Neuronal stem cell (in vitro differentiated cells): ENCODE data around the gene GLYR1.

ENCODE experiments used
- DNase-seq: peaks from one replicate; pipeline ENCODE4 v3.0.0-alpha.2; 2013; ENCODE audit warnings: low spot score
- H2AFZ ChIP-seq: one replicate; pipeline ENCODE4 v1.6.1; 2013; ENCODE audit warnings: mild to moderate bottlenecking, low read length, inconsistent platforms
- H2AK5ac ChIP-seq: 2 replicates; pipeline ENCODE4 v1.6.1; 2013; ENCODE audit warnings: low read depth, mild to moderate bottlenecking, inconsistent platforms, low read length, moderate library complexity, mixed read lengths
- H2BK120ac ChIP-seq: 2 replicates; pipeline ENCODE4 v1.6.1; 2013; ENCODE audit warnings: low read depth, mild to moderate bottlenecking, inconsistent platforms, low read length, moderate library complexity, mixed read lengths
- H2BK12ac ChIP-seq: one replicate; pipeline ENCODE4 v1.6.1; 2013; ENCODE audit warnings: low read length, inconsistent platforms
- H2BK15ac ChIP-seq: 2 replicates; pipeline ENCODE4 v1.6.1; 2013; ENCODE audit warnings: mild to moderate bottlenecking, low read length, inconsistent platforms, mixed read lengths
- H2BK5ac ChIP-seq: one replicate; pipeline ENCODE4 v1.6.1; 2013; ENCODE audit warnings: inconsistent platforms, mild to moderate bottlenecking, low read length, moderate library complexity
- H3K14ac ChIP-seq: one replicate; pipeline ENCODE4 v1.6.1; 2013; ENCODE audit warnings: low read length, inconsistent platforms
- H3K18ac ChIP-seq: 2 replicates; pipeline ENCODE4 v1.6.1; 2013; ENCODE audit warnings: low read length, inconsistent platforms
- H3K23ac ChIP-seq: 2 replicates; pipeline ENCODE4 v1.6.1; 2013; ENCODE audit warnings: low read depth, mild to moderate bottlenecking, mixed read lengths, low read length, inconsistent platforms; ENCODE audit not compliant: poor library complexity
- H3K27ac ChIP-seq: replicated peaks from 3 replicates; pipeline ENCODE4 v1.5.1; 2013; ENCODE audit warnings: low read length, inconsistent platforms
- H3K27me3 ChIP-seq, 3 experiments: 2 replicates each; pipeline ENCODE4 v1.6.1; 2013; ENCODE audit warnings: low read length in 3 of 3, mild to moderate bottlenecking in 2 of 3, inconsistent platforms in 1 of 3, low read depth in 1 of 3, mixed read lengths in 1 of 3, moderate library complexity in 1 of 3; ENCODE audit not compliant: control insufficient read depth in 3 of 3, insufficient read depth in 3 of 3
- H3K36me3 ChIP-seq, 2 donors: replicated peaks in 1 of 2; 2 replicates each; pipeline ENCODE4 v1.6.1; 2013; ENCODE audit warnings: low read length in 2 of 2; ENCODE audit not compliant: control insufficient read depth in 2 of 2, insufficient read depth in 2 of 2
- H3K4ac ChIP-seq: 2 replicates; pipeline ENCODE4 v1.6.1; 2013; ENCODE audit warnings: inconsistent platforms, mild to moderate bottlenecking, low read length, moderate library complexity
- H3K4me1 ChIP-seq, 2 donors: 1 replicate in 1 of 2; 2 replicates in 1 of 2; pipeline ENCODE4 v1.6.1; 2013; ENCODE audit warnings: low read length in 2 of 2, low read depth in 1 of 2; ENCODE audit not compliant: control insufficient read depth in 2 of 2, insufficient read depth in 1 of 2
- H3K4me2 ChIP-seq: one replicate; pipeline ENCODE4 v1.6.1; 2013; ENCODE audit warnings: mild to moderate bottlenecking, low read length, inconsistent platforms; ENCODE audit not compliant: insufficient read depth, poor library complexity, severe bottlenecking
- H3K4me3 ChIP-seq, 2 donors: 2 replicates each; pipeline ENCODE4 v1.5.1; 2013; ENCODE audit warnings: low read length in 2 of 2, mild to moderate bottlenecking in 2 of 2, inconsistent platforms in 1 of 2, moderate library complexity in 1 of 2
- H3K79me1 ChIP-seq: one replicate; pipeline ENCODE4 v1.6.1; 2013; ENCODE audit warnings: low read depth, mild to moderate bottlenecking, inconsistent platforms, low read length, moderate library complexity
- H3K9ac ChIP-seq: one replicate; pipeline ENCODE4 v1.6.1; 2013; ENCODE audit warnings: mild to moderate bottlenecking, low read depth, low read length, inconsistent platforms; ENCODE audit not compliant: poor library complexity
- H3K9me3 ChIP-seq, 2 donors: replicated peaks in 1 of 2; 2 replicates each; pipeline versions ENCODE3 to v1.6.1; 2013; ENCODE audit warnings: low read length in 2 of 2, mild to moderate bottlenecking in 2 of 2, inconsistent platforms in 1 of 2, low read depth in 1 of 2, mixed read lengths in 1 of 2, moderate library complexity in 1 of 2; ENCODE audit not compliant: control insufficient read depth in 2 of 2, insufficient read depth in 1 of 2
- H4K8ac ChIP-seq: one replicate; pipeline ENCODE4 v1.6.1; 2013; ENCODE audit warnings: low read depth, mild to moderate bottlenecking, inconsistent platforms, low read length, moderate library complexity
- H4K91ac ChIP-seq: one replicate; pipeline ENCODE4 v1.6.1; 2013; ENCODE audit warnings: low read length, low read depth, mild to moderate bottlenecking, inconsistent platforms; ENCODE audit not compliant: poor library complexity
- WGBS, 2 donors: extraction: QIAGEN DNeasy Blood & Tissue Kit; methylation state at CpG; one replicate each; pipeline ENCODE4 v1.1.7; 2013; ENCODE audit warnings: missing lambda C conversion rate in 2 of 2, mixed read lengths in 1 of 2; ENCODE audit not compliant: insufficient read length in 2 of 2, insufficient replicate concordance in 1 of 2; ENCODE audit errors: extremely low coverage in 2 of 2; 5-methylcytosine and 5-hydroxymethylcytosine counted together

GLYR1 gene

DNA sequence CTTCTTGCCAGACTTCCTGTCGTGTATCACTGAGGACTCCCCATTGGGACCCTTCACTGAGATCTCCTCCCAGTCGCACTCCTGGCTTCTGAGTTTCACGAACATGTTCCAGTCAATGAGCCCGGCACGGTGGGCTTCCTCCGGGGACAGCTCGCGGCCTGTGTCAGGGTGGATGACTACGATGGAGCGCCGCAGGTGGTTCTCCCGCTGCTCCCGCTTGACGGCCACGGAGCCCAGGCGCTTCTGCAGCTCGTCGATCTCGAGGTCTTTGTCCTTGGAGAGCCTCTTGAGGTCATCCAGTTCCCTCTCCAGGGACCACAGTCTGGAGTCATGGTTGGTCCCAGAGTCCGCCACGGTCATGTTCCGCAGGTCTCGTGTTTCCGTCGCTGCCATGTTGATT is 36.4 kb upstream of the GLYR1 start:
- H3K9ac ChIP-seq, result no peak overlapping the region
- no CpG with 5 or more reads among the region's 25 CpGs for WGBS, 2 donors
- DNase-seq, result no peak
- H2BK5ac ChIP-seq, result no peak overlapping the region
- no peak overlapping the region for H2BK15ac ChIP-seq
- H3K9me3 ChIP-seq, result no peaks in the 10 kb centered on the region
- no peak overlapping the region for H4K8ac ChIP-seq
- H3K4me2 ChIP-seq, result no peak overlapping the region
- H3K79me1 ChIP-seq, result peaks cover 2% of the 10 kb centered on the region
- no peak overlapping the region for H4K91ac ChIP-seq
- no peak overlapping the region for H2BK12ac ChIP-seq
- no peak overlapping the region for H3K4ac ChIP-seq
- H3K18ac ChIP-seq, result no peak overlapping the region
- no peak overlapping the region for H2BK120ac ChIP-seq
- no peak overlapping the region for H3K14ac ChIP-seq
- no peak overlapping the region for H2AK5ac ChIP-seq
- no peaks in the 10 kb centered on the region for H3K27me3 ChIP-seq
- H3K4me1 ChIP-seq, result no peaks in the 10 kb centered on the region
- H3K4me3 ChIP-seq, result no peak overlapping the region
- no peak overlapping the region for H3K27ac ChIP-seq
- H3K36me3 ChIP-seq, result peaks cover 64 to 89% of the 10 kb centered on the region in 2 donors
- H3K23ac ChIP-seq, result no peak overlapping the region
- no peak overlapping the region for H2AFZ ChIP-seq

DNA sequence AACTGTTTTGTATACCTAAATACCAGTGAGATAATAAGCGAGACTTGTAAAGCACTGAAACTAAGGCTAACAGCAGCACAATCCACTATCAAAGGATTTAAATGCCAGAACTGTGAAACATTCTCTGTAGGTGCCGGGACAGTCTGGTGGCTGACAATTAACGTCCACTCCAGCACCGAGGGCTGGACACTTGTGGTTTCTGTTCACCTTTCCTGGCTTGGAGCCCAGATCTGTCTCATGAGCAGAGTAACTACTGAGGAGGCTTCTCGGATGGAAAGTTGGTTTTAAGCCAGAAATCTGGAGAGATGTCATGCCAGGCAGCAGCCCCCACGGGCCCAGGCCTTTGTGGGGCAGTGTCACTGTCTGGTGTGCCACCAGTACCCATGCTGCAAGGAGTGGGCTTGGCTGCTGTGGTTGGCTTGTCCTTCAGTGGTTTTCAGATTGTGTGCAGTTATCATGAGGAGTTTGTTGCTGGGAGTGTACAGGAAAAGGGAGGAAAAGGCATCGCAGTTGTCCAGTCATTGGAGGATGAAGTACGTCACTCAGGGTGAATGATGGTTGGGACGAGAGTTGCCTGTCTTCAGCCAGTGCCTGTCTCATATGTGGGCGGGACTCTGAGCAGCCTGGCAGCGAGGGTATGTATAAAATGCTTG is 35.7 kb upstream of the GLYR1 start:
- peak overlapping the region; percentile 75 for H3K23ac ChIP-seq
- H3K4me2 ChIP-seq, result no peak overlapping the region
- H2BK5ac ChIP-seq, result no peak overlapping the region
- no peak overlapping the region for H2AK5ac ChIP-seq
- H3K4ac ChIP-seq, result no peak overlapping the region
- H2BK120ac ChIP-seq, result no peak overlapping the region
- H2AFZ ChIP-seq, result no peak overlapping the region
- H3K4me1 ChIP-seq, result no peaks in the 10 kb centered on the region
- H3K36me3 ChIP-seq, result peaks cover 70 to 95% of the 10 kb centered on the region in 2 donors
- H3K79me1 ChIP-seq, result peaks cover 2% of the 10 kb centered on the region
- no peak overlapping the region for H4K8ac ChIP-seq
- H3K4me3 ChIP-seq, result peak overlapping the region in 1 of 2 donors; percentile 44
- no peaks in the 10 kb centered on the region for H3K9me3 ChIP-seq
- no peak overlapping the region for H3K14ac ChIP-seq
- no peak overlapping the region for H2BK15ac ChIP-seq
- no peaks in the 10 kb centered on the region for H3K27me3 ChIP-seq
- H3K27ac ChIP-seq, result no peak overlapping the region
- peak overlapping the region; percentile 16 for H2BK12ac ChIP-seq
- no peak overlapping the region for H3K18ac ChIP-seq
- H3K9ac ChIP-seq, result no peak overlapping the region
- no peak overlapping the region for H4K91ac ChIP-seq
- WGBS, 2 donors, result no CpG with 5 or more reads among the region's 11 CpGs
- no peak for DNase-seq

DNA sequence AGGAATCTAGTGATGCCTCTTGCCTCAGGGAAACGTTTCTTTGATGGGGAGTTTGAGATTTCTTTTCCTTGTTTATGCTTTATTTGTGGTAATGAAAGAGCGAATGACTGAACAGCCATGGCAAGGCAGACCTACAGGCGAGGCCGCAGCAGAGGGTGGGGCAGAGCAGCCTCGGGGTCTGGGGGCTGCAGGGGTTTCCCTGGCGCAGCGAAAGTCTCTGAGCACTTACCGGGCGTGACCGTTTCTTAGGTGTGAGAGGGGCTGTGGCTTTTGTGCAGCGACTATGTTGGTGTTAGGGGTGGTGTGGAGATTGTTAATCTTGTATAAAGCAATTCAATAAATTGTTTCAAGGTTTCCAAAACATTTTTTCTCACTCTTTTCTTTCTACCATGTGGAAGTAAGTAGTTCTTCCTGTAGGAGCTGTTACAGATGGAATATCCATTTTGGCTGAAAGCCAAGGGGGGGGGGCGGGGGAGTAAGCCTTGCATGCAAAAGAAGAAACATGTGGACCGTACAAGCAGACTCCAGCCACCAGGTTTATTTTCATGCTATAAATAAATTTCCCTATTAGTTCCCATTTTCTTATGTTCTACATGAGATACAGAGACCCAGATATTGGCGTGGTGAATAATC is 35.0 kb upstream of the GLYR1 start:
- H3K9me3 ChIP-seq, result no peaks in the 10 kb centered on the region
- peaks cover 71 to 97% of the 10 kb centered on the region in 2 donors for H3K36me3 ChIP-seq
- no peak overlapping the region for H2AK5ac ChIP-seq
- no peak overlapping the region for H3K27ac ChIP-seq
- no peak overlapping the region for H2BK120ac ChIP-seq
- H3K4me2 ChIP-seq, result no peak overlapping the region
- H2BK5ac ChIP-seq, result no peak overlapping the region
- H3K4ac ChIP-seq, result no peak overlapping the region
- H3K9ac ChIP-seq, result no peak overlapping the region
- DNase-seq, result no peak
- no peak overlapping the region for H4K8ac ChIP-seq
- no peak overlapping the region for H2AFZ ChIP-seq
- H4K91ac ChIP-seq, result no peak overlapping the region
- H3K18ac ChIP-seq, result no peak overlapping the region
- no peak overlapping the region for H2BK12ac ChIP-seq
- H2BK15ac ChIP-seq, result no peak overlapping the region
- H3K79me1 ChIP-seq, result peaks cover 2% of the 10 kb centered on the region
- no CpG with 5 or more reads among the region's 14 CpGs for WGBS, 2 donors
- no peak overlapping the region for H3K23ac ChIP-seq
- no peak overlapping the region for H3K4me3 ChIP-seq
- no peaks in the 10 kb centered on the region for H3K4me1 ChIP-seq
- no peaks in the 10 kb centered on the region for H3K27me3 ChIP-seq
- H3K14ac ChIP-seq, result no peak overlapping the region

DNA sequence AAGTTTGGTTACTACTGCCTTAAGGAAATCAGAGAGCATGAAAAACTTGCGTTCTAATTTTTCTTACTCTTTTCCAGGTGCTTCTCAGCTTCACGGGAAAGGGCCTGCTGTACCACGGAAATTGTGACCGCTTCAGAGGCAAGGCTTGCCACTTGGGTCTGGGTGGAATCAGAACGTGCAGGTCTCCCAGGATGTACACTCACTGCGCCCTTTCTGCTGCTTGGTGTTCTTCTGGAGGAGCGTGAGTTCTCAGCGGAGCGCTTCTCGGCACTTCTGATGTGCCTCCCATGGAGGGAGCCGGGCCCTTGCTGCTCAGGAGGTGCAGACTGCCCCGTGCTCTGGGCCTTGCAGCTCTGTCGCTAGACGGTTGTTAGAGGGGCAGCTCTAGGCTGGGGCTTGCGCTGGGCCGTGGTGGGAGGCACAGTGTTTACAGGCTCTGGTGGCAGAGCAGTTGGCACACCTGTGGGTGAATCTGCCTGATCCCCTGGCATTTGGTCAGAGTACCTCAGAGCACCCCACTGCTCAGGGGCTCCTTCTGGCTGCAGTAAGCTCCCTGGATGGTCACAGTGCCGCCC is 33.0 kb upstream of the GLYR1 start:
- no peak overlapping the region for H4K8ac ChIP-seq
- H3K18ac ChIP-seq, result no peak overlapping the region
- no peak for DNase-seq
- no peaks in the 10 kb centered on the region for H3K4me1 ChIP-seq
- H4K91ac ChIP-seq, result no peak overlapping the region
- H3K4ac ChIP-seq, result no peak overlapping the region
- H3K23ac ChIP-seq, result peak overlapping the region; percentile 60
- H3K9ac ChIP-seq, result no peak overlapping the region
- no peak overlapping the region for H2AK5ac ChIP-seq
- H3K9me3 ChIP-seq, result no peaks in the 10 kb centered on the region
- no peak overlapping the region for H2BK5ac ChIP-seq
- H2BK15ac ChIP-seq, result no peak overlapping the region
- H3K14ac ChIP-seq, result no peak overlapping the region
- H3K27me3 ChIP-seq, result no peaks in the 10 kb centered on the region
- H3K36me3 ChIP-seq, result peaks cover 72 to 98% of the 10 kb centered on the region in 2 donors
- no peak overlapping the region for H3K27ac ChIP-seq
- H2BK120ac ChIP-seq, result no peak overlapping the region
- no peak overlapping the region for H3K4me2 ChIP-seq
- no CpG with 5 or more reads among the region's 17 CpGs for WGBS, 2 donors
- H3K4me3 ChIP-seq, result no peak overlapping the region
- no peak overlapping the region for H2AFZ ChIP-seq
- H2BK12ac ChIP-seq, result no peak overlapping the region
- peaks cover 2% of the 10 kb centered on the region for H3K79me1 ChIP-seq
